ENCODE results near the gene EPC2. TPM values are rescaled to one million over a fixed set of nuclear protein-coding genes. Genes with fewer than 3 reads are reported as not detected.
"Not testable (repeated sequence)": the region's sequence is repeated elsewhere in the genome, so short reads cannot be mapped to it uniquely, and the experiment has no call there.

Gene EPC2
- polyA plus RNA-seq, 1 experiment, result 12.4 TPM

DNA sequence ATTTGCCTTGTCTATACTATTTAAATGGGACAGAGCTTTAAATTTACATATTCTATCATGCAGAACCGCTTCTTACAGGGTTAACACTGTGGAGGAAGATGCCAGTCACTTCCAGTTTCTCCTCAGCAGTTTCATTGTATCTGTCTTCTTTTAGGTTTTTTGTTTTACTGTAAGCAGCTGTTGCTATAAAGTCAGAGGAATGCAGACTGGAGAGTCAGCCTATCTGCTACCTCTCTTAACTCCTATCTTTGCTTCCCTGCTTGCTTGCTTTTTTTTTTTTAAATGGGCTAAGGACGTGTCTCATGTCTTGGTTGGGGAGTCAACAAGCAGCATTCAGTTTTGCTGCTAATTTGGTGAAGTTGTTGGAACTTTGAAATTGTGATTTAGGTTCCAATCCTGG lies 8.9 kb downstream of the EPC2 start:
- ChIA-PET POLR2A (no interaction called here), CTCF (no interaction called here)
- Histone ChIP-seq H3K27me3 (ENCODE audit: control insufficient read depth, insufficient read depth, low read length) (no peaks in the 10 kb centered on the region), H3K4me3 (ENCODE audit: low read depth, low read length) (no peak overlapping the region), H3K36me3 (ENCODE audit: control insufficient read depth, insufficient read depth, low read length) (no peaks in the 10 kb centered on the region)
- DNase-seq (ENCODE audit: low read depth), result no peak
- TF ChIP-seq, protein P1, sequence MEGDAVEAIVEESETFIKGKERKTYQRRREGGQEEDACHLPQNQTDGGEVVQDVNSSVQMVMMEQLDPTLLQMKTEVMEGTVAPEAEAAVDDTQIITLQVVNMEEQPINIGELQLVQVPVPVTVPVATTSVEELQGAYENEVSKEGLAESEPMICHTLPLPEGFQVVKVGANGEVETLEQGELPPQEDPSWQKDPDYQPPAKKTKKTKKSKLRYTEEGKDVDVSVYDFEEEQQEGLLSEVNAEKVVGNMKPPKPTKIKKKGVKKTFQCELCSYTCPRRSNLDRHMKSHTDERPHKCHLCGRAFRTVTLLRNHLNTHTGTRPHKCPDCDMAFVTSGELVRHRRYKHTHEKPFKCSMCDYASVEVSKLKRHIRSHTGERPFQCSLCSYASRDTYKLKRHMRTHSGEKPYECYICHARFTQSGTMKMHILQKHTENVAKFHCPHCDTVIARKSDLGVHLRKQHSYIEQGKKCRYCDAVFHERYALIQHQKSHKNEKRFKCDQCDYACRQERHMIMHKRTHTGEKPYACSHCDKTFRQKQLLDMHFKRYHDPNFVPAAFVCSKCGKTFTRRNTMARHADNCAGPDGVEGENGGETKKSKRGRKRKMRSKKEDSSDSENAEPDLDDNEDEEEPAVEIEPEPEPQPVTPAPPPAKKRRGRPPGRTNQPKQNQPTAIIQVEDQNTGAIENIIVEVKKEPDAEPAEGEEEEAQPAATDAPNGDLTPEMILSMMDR (IDR thresholded peaks at IDR 0.05; ENCODE audit: insufficient read depth, low read depth, low read length), result no peak

DNA sequence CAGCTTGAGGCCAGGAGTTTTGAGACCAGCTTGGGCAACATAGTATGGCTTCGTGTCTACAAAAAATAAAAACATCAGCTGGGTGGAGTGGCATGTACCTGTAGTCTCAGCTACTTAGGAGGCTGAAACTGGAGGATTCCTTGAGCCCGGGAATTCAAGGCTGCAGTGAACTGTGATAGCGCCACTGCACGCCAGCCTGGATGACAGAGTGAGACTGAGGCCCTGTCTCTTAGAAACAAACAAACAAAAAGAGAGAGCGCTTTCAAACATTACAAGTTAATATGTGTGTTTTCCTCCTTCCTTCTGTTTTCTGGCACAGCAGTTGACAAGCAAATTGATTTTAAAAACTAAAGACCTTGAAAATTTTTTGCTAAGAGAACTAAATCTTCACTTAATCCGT lies 9.9 kb downstream of the EPC2 start:
- no peak for DNase-seq (ENCODE audit: low read depth)
- Histone ChIP-seq H3K36me3 (ENCODE audit: control insufficient read depth, insufficient read depth, low read length) (no peaks in the 10 kb centered on the region), H3K4me3 (ENCODE audit: low read depth, low read length) (no peak overlapping the region), H3K27me3 (ENCODE audit: control insufficient read depth, insufficient read depth, low read length) (no peaks in the 10 kb centered on the region)
- TF ChIP-seq, protein P1 (IDR thresholded peaks at IDR 0.05; ENCODE audit: insufficient read depth, low read depth, low read length), result no peak
- ChIA-PET CTCF (no interaction called here), POLR2A (no interaction called here)

DNA sequence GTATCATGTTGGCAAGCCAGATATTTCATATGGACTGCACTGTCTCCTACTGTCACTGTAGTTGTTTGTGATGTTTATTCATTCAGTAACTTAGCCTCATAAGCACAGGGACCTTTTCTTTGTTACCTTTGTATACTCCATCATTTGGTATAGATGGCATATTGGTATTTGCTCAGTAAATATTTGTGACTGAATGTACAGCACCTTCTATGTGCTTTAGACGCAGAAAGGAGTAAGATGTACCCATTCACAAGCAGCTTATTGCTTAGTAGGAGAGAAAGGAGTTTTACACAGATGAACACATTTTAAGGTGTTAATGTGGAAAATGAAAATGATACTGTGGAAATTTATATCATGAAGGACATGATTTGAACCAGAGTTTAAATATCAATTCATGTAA lies 12.0 kb downstream of the EPC2 start:
- TF ChIP-seq, protein P1 (IDR thresholded peaks at IDR 0.05; ENCODE audit: insufficient read depth, low read depth, low read length), result no peak
- CTCF ChIA-PET, result no interaction called here

DNA sequence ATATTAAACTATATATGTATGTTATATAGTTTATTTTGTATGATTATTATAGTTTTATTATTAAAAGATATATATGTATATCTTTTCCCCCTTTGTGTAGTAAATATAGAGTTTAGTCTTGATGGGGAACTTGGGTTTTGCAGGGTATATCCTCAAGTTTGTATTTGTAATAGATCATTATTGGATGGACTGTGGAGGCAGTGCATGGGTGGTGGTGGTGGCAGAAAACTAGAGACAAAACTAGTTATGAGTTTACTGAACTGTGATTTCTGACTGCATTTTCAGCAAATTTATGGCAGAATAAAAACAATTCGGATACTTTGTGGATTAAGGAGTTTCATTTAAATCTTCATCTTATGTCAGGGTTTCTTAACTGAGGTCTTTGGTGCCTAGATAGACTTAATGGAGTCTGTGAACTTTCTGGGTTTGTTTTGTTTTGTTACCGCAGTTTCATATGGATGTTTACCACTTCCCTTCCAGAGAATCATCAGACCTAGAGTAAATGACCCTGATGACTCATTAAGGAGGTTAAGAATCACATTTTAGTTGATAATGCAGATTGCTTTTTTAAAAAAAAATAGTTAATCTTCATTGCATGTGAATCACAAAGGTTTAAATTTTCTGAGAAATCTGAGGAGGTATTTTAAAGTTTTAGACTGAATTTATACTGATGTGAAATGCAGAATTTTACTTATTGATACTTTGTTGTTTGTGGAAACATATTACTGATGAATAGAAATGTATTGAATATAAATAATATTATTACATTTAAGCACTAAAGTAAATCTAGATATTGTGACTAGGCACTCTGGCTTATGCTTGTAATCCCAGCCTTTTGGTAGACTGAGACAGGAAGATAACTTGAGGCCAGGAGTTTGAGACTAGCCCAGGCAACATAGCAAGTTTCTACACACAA lies 14.5 kb downstream of the EPC2 start:
- Histone ChIP-seq H3K27me3 (ENCODE audit: control insufficient read depth, insufficient read depth, low read length) (no peaks in the 10 kb centered on the region), H3K4me3 (ENCODE audit: low read depth, low read length) (no peak overlapping the region), H3K36me3 (ENCODE audit: control insufficient read depth, insufficient read depth, low read length) (no peaks in the 10 kb centered on the region)
- no peak for DNase-seq (ENCODE audit: low read depth)
- ChIA-PET CTCF (no interaction called here), POLR2A (no interaction called here)
- TF ChIP-seq, protein P1 (IDR thresholded peaks at IDR 0.05; ENCODE audit: insufficient read depth, low read depth, low read length), result no peak

More for the DNA sequence above, 12.0 kb downstream of the EPC2 start:
- H3K27me3 ChIP-seq (ENCODE audit: control insufficient read depth, insufficient read depth, low read length), result no peaks in the 10 kb centered on the region
- no peaks in the 10 kb centered on the region for H3K36me3 ChIP-seq (ENCODE audit: control insufficient read depth, insufficient read depth, low read length)
- POLR2A ChIA-PET, result no interaction called here
- H3K4me3 ChIP-seq (ENCODE audit: low read depth, low read length), result no peak overlapping the region
- DNase-seq (ENCODE audit: low read depth), result no peak

DNA sequence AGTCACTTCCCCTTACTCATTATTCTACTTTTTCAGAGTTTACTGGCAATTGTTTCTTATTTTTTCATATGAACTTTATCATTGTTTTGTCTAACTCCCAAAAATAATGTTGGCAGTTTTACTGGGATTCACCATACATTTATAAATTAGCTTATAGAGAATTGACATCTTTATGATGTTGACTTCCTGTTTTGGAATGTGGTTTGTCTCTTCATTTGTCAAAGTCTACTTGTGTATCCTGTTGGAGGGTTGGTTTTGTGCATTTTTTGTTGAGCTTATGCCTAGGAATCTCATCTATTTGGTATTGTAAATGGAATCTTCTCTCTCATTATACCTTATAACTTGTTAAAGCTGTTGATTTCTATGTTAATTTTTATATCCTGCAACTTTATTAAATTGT lies 16.4 kb downstream of the EPC2 start:
- no peaks in the 10 kb centered on the region for H3K36me3 ChIP-seq (ENCODE audit: control insufficient read depth, insufficient read depth, low read length)
- POLR2A ChIA-PET, result interaction anchor here (0.6 kb wide), 1 partner anchor 1416 kb away, joined by 4 read pairs; no protein-coding TSS in a partner anchor
- DNase-seq (ENCODE audit: low read depth), result no peak
- TF ChIP-seq, protein P1 (IDR thresholded peaks at IDR 0.05; ENCODE audit: insufficient read depth, low read depth, low read length), result no peak
- no peak overlapping the region for H3K4me3 ChIP-seq (ENCODE audit: low read depth, low read length)
- CTCF ChIA-PET, result interaction anchor here (0.6 to 1.0 kb wide), 2 partner anchors 11 to 1630 kb away, joined by 3 read pairs; no protein-coding TSS in a partner anchor
- no peaks in the 10 kb centered on the region for H3K27me3 ChIP-seq (ENCODE audit: control insufficient read depth, insufficient read depth, low read length)

DNA sequence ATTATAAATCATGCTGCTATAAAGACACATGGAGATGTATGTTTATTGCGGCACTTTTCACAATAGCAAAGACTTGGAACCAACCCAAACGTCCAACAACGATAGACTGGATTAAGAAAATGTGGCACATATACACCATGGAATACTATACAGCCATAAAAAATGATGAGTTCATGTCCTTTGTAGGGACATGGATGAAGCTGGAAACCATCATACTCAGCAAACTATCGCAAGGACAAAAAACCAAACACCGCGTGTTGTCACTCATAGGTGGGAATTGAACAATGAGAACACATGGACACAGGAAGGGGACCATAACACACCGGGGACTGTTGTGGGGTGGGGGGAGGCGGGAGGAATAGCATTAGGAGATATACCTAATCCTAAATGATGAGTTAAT lies 17.8 kb downstream of the EPC2 start:
- CTCF ChIA-PET; POLR2A ChIA-PET; H3K36me3 ChIP-seq (ENCODE audit: control insufficient read depth, insufficient read depth, low read length): not testable (repeated sequence)

More for the DNA sequence above, 17.8 kb downstream of the EPC2 start:
- not testable (repeated sequence) for H3K27me3 ChIP-seq (ENCODE audit: control insufficient read depth, insufficient read depth, low read length); DNase-seq (ENCODE audit: low read depth); H3K4me3 ChIP-seq (ENCODE audit: low read depth, low read length)

Measured in BJ (cell line).